Liver (tissue), 9 donors: ENCODE results near the gene CYB561D2. TPM values are rescaled to one million over a fixed set of nuclear protein-coding genes. Genes with fewer than 3 reads are reported as not detected.

Experiments used
- DNase-seq: peaks from one replicate; pipeline ENCODE4 v3.0.0-alpha.2; 2017; ENCODE audit warnings: low spot score
- H3K27ac ChIP-seq, 2 donors: one replicate each; pipeline ENCODE4 v1.7.0; 2013; ENCODE audit warnings: inconsistent platforms in 2 of 2, low read length in 2 of 2, control low read depth in 1 of 2, low read depth in 1 of 2, mild to moderate bottlenecking in 1 of 2
- H3K27me3 ChIP-seq, 4 donors: one replicate each; pipeline versions ENCODE4 v1.6.1 to v1.7.0; 2013; ENCODE audit warnings: low read length in 3 of 4, inconsistent platforms in 1 of 4, mild to moderate bottlenecking in 1 of 4, moderate library complexity in 1 of 4; ENCODE audit not compliant: control insufficient read depth in 4 of 4, insufficient read depth in 4 of 4
- H3K36me3 ChIP-seq, 4 donors: one replicate each; pipeline versions ENCODE4 v1.6.1 to v1.7.0; 2013; ENCODE audit warnings: low read length in 3 of 4, mild to moderate bottlenecking in 3 of 4, low read depth in 1 of 4, moderate library complexity in 1 of 4; ENCODE audit not compliant: control insufficient read depth in 4 of 4, insufficient read depth in 3 of 4
- H3K4me1 ChIP-seq, 4 donors: one replicate each; pipeline versions ENCODE4 v1.6.1 to v1.7.0; 2013; ENCODE audit warnings: low read length in 3 of 4, mild to moderate bottlenecking in 3 of 4, moderate library complexity in 1 of 4; ENCODE audit not compliant: control insufficient read depth in 4 of 4, insufficient read depth in 4 of 4
- H3K4me3 ChIP-seq, 3 donors: one replicate each; pipeline versions ENCODE4 v1.6.1 to v1.7.0; 2013; ENCODE audit warnings: low read length in 3 of 3, control low read depth in 1 of 3, low read depth in 1 of 3, mild to moderate bottlenecking in 1 of 3
- H3K9ac ChIP-seq, 2 donors: one replicate each; pipeline ENCODE4 v1.7.0; 2013; ENCODE audit warnings: low read length in 2 of 2, mild to moderate bottlenecking in 2 of 2, moderate library complexity in 2 of 2, control low read depth in 1 of 2, low read depth in 1 of 2
- H3K9me3 ChIP-seq, 4 donors: one replicate each; pipeline versions ENCODE4 v1.6.1 to v1.7.0; 2013; ENCODE audit warnings: low read length in 3 of 4; ENCODE audit not compliant: control insufficient read depth in 4 of 4
- ATF3 ChIP-seq: IDR thresholded peaks from 2 replicates; pipeline ENCODE4 v1.6.1; 2016; ENCODE audit warnings: antibody characterized with exemption
- CTCF ChIP-seq: fragments of 150-350 bp; IDR thresholded peaks from 2 replicates; pipeline ENCODE4 v1.5.1; 2017; ENCODE audit warnings: improper control_type of control experiment, low read depth, low read length; ENCODE audit not compliant: missing input control
- EGR1 ChIP-seq, 2 donors: IDR thresholded peaks; 2 replicates each; pipeline ENCODE4 v1.6.1; 2016 to 2018; ENCODE audit warnings: antibody characterized with exemption in 2 of 2, low read depth in 2 of 2
- FOXA1 ChIP-seq: IDR thresholded peaks from 2 replicates; pipeline ENCODE4 v1.6.1; 2016; ENCODE audit warnings: antibody characterized with exemption
- FOXA2 ChIP-seq: IDR thresholded peaks from 2 replicates; pipeline ENCODE4 v1.6.1; 2016; ENCODE audit warnings: antibody characterized with exemption
- HNF4G ChIP-seq: IDR thresholded peaks from 2 replicates; pipeline ENCODE4 v1.6.1; 2016; ENCODE audit warnings: antibody characterized with exemption
- JUND ChIP-seq, 2 donors: IDR thresholded peaks; 2 replicates each; pipeline ENCODE4 v1.6.1; 2016; ENCODE audit warnings: antibody characterized with exemption in 2 of 2
- NR2F2 ChIP-seq: IDR thresholded peaks from 2 replicates; pipeline ENCODE4 v1.6.1; 2016; ENCODE audit warnings: antibody characterized with exemption
- RAD21 ChIP-seq, 2 donors: IDR thresholded peaks; 2 replicates each; pipeline ENCODE4 v1.6.1; 2016; ENCODE audit warnings: antibody characterized with exemption in 2 of 2, mild to moderate bottlenecking in 2 of 2
- REST ChIP-seq: IDR thresholded peaks from 2 replicates; pipeline ENCODE4 v1.6.1; 2016; ENCODE audit warnings: antibody characterized with exemption, mild to moderate bottlenecking
- RXRA ChIP-seq, 2 donors: IDR thresholded peaks; 2 replicates each; pipeline ENCODE4 v1.6.1; 2017 to 2018; ENCODE audit warnings: antibody characterized with exemption in 2 of 2, mild to moderate bottlenecking in 1 of 2
- SP1 ChIP-seq: IDR thresholded peaks from 2 replicates; pipeline ENCODE4 v1.6.1; 2018; ENCODE audit warnings: antibody characterized with exemption, mild to moderate bottlenecking
- TAF1 ChIP-seq: conservative IDR thresholded peaks from 2 replicates; pipeline ENCODE4 v1.6.1; 2016; ENCODE audit warnings: antibody characterized with exemption, mild to moderate bottlenecking
- YY1 ChIP-seq: IDR thresholded peaks from 2 replicates; pipeline ENCODE4 v1.6.1; 2016; ENCODE audit warnings: antibody characterized with exemption, mild to moderate bottlenecking
- ZBTB33 ChIP-seq: IDR thresholded peaks from 2 replicates; pipeline ENCODE4 v1.6.1; 2016; ENCODE audit warnings: antibody characterized with exemption
- WGBS: extraction: QIAGEN DNeasy Blood & Tissue Kit; methylation state at CpG from one replicate; pipeline ENCODE4 v1.1.7; 2013; 5-methylcytosine and 5-hydroxymethylcytosine counted together
- polyA plus RNA-seq, 2 donors: library from polyadenylated mRNA; stranded (reverse) in 1 of 2; unstranded in 1 of 2; fragments of 200-250 nt in 1 of 2; fragments of >200 nt in 1 of 2; fragmentation: Nextera tagmentation in 1 of 2; extraction: Ambion mirVana in 1 of 2; gene quantifications; one replicate each; pipeline versions ENCODE4 v1.2.1 to v1.2.3, GENCODE V29; 2013 to 2015
- total RNA-seq, 2 donors: library from RNA; depleted of rRNA; stranded (reverse); fragments of >200 nt; gene quantifications; one replicate each; pipeline ENCODE4 v1.2.3, GENCODE V29; 2014
- donor health status: healthy.
- donor health status: healthy.
- donor health status: healthy.
- donor health status: healthy.
- donor health status: healthy.

CYB561D2 gene
- total and polyA plus RNA-seq, 4 donors = 12.3 to 28.2 (median 22.1) TPM

- no peak for DNase-seq
These were observed 37.5 kb downstream of the CYB561D2 start for GRCh38 chr3:50388016-50388719.

More at GRCh38 chr3:50388016-50388719, 37.5 kb downstream of the CYB561D2 start:
- Histone ChIP-seq H3K9me3 (no peaks in the 10 kb centered on the region), H3K27me3 (no peaks in the 10 kb centered on the region), H3K4me3 (no peak overlapping the region), H3K36me3 (no peaks in the 10 kb centered on the region), H3K9ac (no peak overlapping the region), H3K4me1 (peaks cover 0 to 7% (median 2%) of the 10 kb centered on the region in 4 donors), H3K27ac (no peak overlapping the region)
- WGBS = 85% methylated on average over 25 of the region's 25 CpGs
- TF ChIP-seq RAD21 (IDR thresholded peaks at IDR 0.05) (no peak), FOXA1 (no peak), REST (no peak), ATF3 (no peak), RXRA (IDR thresholded peaks at IDR 0.05) (no peak), HNF4G (no peak), JUND (IDR thresholded peaks at IDR 0.05) (no peak), FOXA2 (no peak), SP1 (no peak), CTCF (no peak), YY1 (no peak), NR2F2 (no peak), TAF1 (no peak), ZBTB33 (no peak), EGR1 (IDR thresholded peaks at IDR 0.05; ENCODE audit: low read depth in 2 of 2) (no peak)
